Suppressor macrophage treated with lipopolysaccharide for 4 hours (primary cell): ENCODE results near the gene ANKRD61.
A peak's percentile ranks its signal among the peaks of the same experiment; 100 is the strongest.
"Not testable (repeated sequence)": the region's sequence is repeated elsewhere in the genome, so short reads cannot be mapped to it uniquely, and the experiment has no call there.

Experiments
- DNase-seq: peaks from one replicate; pipeline ENCODE4 v3.0.0-alpha.2; 2020

Gene ANKRD61

DNA sequence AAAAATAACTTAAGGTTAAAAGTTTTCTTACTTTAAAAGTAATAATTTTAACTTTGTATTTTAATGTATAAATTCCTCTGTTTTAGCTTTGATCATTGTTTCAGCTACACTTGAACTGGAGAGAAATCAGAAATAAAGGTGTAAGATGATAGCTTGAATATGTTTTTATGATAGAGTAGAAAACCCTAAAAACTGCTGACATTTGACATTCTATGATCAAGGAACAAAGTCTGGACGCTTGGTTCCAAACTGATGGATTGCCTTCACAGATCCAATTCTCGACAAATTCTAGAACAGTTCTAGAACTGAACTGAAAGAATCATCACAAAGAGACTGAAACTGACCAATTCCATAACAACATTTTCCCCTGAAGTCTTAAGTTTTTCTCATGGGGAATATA lies at the start of gene ANKRD61:
TSS of gene ANKRD61 (plus strand) at position 389 of the 400 bp plus-strand sequence. CDS start at position 389, 0 bp downstream.
- DNase-seq, result no peak

DNA sequence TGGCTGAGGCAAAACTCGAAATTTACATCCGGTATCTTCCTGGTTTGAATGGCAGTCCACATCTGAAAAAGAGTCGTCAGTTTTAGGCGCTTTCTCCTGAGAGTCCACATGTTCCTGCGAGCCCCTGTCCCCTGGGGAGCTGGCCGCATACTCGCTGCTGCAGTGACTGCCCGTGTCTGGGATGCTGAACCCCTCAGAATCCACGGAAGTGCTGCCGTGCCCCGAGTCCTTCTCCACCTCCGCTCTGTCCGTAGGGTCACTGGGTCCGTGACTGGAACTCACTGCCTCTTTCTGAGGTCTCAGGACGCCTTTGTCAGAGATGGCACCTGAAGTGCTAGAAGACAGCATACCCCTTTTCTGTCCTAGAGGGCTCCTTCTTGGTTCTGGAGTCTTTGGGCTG lies 44.1 kb upstream of the ANKRD61 start:
- DNase-seq, result not testable (repeated sequence)

DNA sequence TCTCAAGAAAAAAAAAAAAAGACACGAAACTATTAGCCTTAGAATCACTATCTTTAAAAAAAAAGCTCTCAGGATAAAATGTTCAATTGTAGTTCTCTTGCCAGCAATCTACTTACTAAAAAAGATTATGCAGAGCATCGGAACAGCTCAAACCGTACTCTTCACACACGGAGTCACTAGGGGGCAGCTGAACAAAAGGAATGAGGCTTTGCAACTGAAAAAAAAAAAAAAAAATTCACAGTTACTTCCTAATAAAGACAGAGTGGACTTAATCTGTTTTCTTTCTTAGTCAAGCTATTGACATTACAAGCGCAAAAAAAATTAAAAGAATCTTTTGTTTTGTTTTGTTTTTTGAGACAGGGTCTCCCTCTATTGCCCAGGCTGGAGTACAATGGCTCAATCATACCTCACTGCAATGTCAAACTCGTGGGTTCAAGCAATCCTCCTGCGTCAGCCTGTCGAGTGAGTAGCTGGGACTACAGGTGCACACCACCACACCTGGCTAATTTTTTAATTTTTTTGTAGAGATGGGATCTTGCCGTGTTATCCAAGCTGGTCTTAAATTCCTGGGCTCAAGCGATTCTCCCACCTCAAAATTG lies 33.9 kb upstream of the ANKRD61 start:
- peak; percentile 79 for DNase-seq

DNA sequence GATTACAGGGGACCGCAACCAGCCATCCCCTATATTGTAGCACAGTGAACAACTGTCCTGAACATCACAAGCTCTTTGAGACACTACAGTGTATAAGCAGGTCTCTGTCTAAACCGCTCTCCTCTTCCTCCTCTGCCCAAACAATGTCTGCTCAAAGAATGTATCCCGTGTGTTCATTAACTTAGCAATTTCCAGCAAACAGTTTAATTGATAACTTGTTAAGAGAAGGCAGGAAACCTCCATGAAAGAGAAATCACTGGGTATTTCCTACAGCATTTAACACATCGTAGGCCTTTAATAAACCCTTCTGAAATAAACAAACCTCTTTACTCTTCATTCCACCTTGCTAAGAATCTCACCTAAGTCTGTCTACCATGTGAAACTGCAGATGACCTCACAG lies 23.8 kb upstream of the ANKRD61 start:
- DNase-seq, result no peak

DNA sequence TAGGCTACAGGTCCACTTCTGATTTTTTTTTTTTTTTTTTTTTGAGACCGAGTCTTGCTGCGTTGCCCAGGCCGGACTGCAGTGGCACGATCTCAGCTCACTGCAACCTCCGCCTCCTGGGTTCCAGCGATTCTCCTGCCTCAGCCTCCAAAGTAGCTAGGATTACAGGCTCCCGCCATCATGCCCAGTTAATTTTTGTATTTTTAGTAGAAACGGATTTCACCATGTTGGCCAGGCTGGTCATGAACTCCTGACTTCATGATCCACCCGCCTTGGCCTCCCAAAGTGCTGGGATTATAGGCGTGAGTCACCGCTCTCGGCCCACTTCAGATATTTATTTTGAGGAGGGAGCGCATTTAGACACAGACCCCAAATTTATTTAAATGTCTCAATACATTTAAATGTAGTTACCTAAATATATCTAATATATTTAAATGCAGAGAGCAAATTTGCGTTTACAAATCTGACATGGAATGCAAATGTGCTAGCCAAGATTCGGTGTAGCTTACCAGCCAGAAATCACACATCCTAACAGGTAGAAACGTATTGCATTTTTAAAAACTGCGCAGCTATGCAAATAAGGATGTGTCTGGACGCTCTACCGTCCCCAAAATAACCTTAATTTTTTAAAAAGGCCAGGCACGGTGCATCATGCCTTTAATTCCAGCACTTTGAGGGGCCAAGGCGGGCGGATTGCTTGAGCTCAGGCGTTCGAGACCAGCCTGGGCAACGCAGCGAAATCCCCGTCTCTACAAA lies 23.2 kb upstream of the ANKRD61 start:
- not testable (repeated sequence) for DNase-seq

DNA sequence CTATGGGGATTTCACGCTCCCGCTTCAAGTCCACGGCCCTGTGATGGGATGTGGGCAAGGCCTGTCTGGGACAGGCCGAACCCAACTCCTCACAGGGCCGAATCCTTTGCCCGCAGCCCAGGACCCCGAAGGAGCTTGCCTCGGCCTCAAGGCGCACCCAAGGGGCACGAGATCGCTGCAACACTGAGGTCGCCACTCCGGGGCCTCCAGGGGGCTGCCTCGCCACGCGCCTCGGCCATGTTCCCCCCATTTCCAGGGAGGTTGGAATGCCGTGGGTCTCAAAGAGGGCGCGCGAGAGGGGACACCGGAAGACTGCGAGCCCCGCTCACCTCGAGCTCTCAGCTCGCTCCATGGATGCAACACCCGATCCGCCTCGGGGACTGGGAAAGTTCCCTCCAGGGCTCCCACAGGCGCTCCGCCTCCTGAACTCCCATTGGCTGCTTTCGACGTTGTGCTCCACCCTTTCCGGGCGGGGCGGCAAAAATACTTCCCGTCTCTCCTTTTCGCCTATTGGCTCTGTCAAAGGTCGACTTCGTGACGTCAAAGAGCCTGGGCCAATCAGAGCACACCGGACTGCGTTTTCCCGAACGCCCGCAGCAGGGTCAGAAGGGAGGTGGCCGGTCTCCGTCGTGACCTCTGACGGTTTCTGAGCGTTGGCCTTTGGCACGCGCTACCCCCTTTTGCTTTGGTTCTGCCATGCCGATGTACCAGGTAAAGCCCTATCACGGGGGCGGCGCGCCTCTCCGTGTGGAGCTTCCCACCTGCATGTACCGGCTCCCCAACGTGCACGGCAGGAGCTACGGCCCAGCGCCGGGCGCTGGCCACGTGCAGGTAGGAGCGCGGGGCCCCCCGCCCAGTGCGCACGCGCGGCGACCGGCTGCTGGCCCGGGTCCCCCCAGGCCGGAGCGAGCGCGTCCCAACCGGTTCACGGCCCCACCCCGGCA lies 22.2 kb upstream of the ANKRD61 start, which contains the start of the genes AIMP2 and PMS2:
TSS of gene AIMP2 (plus strand) at position 605 of the 944 bp plus-strand sequence. CDS start at position 697, 92 bp downstream.
TSS of gene PMS2 (minus strand) at position 382 of the 944 bp plus-strand sequence. CDS start at position 352, 30 bp downstream.
- DNase-seq, result peak; percentile 99

DNA sequence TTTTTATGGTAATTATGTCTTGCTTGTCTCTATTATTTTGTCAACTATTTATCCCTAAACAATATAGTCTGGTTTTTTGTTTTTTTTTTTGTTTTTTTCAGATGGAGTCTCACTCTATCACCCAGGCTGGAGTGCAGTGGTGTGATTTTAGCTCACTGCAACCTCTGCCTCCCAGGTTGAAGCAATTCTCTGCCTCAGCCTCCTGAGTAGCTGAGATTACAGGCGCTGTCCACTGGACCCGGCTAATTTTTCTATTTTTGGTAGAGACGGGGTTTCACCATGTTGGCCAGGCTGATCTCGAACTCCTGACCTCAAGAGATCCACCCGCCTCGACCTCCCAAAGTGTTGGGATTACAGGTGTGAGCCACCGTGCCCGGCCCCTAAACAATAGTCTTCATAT lies 20.8 kb upstream of the ANKRD61 start:
- DNase-seq, result not testable (repeated sequence)

DNA sequence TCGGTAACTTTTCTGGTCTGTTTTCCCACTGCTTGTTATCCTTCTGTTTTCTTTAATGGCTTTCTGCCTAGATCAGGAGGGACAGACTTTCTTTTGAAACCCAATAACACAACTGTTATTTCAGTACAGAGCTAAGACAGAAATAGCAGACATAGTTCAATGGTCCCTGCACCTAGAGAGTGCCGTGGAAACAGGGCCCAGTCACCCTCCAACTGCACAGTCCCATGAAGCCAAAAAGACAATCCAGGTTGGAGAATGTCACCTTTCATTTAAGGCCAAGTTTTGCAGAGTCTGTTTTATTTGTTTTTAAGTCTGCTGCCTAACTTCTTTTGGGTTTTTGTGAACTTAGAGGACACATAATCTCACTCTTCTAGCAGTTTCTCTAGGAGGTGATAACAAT lies 19.6 kb upstream of the ANKRD61 start:
- no peak for DNase-seq

DNA sequence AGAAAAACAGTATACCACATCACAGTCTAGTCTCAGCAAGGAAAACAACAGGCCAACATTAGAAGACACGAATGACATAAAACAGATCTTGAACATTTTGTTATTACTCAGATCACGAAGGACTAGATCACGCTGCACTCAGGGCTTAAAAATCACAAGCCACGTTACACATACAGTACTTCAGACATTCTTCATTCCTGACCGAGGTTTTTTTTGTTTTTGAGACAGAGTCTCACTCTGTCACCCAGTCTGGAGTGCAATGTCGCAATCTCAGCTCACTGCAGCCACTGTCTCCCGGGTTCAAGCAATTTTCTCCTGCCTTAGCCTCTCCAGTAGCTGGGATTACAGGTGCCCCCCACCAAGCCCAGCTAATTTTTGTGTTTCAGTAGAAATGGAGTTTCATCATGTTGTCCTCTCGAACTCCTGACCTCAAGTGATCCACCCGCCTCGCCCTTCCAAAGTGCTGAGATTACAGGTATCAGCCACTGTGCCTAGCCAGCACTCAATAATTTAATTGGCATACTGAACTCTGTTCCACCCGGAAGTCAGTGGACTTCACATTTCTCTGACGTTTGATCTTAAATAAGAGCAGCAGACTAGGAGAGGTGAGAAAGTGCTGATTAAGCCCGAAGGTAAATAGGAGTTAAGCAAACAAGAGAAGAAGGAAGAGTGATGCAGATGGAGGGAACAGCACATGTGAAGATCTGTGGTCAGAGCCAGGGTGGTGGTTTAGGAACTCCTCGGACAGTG lies 18.6 kb upstream of the ANKRD61 start:
- DNase-seq, result no peak

DNA sequence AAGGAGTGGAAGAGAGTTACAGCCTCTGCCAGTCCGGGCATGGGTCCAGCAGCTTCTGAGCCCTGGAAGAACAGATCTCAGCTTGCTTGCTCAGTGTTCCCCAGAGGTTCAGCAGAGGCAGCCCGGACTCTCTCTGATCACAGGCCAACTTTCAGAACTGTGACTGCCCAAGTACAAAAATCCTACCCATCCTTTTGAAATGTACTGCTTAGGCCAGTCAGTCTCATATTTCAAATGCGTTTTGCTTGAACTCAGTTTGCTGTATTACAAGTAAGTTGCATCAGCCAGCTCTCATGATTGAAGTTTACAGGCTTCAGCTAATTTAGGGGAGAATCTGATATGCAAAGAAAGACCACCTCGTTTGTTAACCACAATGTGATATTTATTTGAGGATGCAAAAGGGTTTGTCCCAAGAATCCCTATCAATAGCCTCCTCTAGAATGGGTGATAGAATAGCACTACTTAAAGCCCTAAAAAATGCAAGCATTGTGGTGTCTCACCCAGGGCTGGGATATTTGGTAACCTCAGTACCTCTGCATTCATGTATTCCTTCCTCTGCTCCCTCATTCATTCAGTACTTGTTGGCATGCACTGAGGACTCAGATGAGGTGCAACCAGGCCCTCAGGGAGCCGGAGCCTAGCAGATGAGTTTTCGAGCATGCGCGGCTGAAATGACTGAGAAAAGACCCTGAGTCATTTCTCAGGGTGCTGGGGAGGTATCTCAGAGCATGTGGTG lies 15.1 kb upstream of the ANKRD61 start:
- DNase-seq, result no peak

DNA sequence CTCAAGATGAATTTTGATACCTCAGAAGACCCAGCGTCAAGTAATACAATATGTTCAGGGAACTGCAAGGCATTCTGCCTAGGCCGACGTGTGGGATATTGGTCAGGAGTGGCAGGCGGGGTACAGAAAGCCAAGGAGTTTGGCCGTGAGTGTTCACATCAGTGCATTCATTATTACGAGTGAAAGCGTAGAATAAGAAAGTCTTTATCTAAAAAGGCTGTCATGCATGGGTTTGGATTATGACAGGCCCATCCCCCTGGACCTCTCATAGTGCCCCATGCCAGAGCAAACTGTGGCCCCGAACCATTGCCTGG lies 14.6 kb upstream of the ANKRD61 start:
- no peak for DNase-seq

DNA sequence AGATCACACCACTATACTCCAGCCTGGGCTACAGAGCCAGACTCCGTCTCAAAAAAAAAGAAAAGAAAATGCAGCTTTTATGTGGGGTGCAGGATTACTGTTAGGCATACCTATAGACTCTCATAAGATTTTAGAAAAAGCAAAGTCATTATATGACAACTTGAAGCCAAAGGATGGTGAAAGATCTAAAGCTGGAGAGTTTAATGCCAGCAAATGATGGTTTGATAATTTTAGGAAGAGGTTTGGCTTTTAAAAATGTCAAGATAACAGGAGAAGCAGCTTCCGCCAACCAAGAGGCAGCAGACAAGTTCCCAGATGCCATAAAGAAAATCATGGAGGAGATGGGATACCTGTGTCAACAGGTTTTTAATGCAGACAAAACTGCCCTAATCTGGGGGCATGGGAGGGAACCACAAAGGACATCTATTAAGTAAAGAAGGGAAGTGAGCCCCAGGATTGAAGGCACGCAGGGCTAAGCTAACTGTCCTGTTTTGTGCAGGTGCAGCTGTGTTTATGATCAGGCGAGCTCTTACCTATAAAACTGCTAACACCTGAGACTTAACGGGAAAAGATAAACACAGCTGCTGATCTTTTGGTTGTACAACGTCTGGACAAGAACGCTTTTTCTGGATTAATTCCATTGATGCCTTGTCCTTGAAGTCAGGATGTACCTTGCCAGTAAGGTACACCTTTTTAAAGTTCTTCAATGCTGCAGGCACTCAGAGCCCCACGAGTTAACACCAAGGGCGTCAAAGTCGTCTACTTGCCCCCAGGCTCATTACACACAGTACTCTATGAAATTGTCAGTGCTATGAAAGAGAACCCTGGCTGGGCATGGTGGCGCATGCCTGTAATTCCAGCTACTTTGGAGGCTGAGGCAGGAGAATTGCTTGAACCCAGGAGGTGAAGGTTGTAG lies 10.5 kb upstream of the ANKRD61 start:
- no peak for DNase-seq

DNA sequence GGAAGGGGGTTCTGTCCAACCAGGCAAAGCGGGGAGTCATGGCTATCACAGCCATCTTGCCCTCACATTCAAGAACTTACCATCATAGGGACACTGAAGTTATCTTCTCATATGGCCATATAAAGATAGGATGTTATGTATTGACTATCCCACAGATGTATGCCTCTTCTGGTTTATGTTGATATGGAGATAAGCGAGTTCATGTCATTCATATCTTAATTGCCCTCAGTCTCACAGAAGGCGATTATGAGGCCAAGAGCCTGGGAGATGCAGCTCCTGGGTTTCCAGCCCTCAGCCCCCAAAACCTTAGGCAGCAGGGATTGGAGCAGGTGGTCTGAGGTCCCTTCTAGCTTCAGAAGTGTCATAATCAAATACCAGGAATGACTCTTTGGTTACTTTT lies 8.5 kb upstream of the ANKRD61 start:
- DNase-seq, result no peak

DNA sequence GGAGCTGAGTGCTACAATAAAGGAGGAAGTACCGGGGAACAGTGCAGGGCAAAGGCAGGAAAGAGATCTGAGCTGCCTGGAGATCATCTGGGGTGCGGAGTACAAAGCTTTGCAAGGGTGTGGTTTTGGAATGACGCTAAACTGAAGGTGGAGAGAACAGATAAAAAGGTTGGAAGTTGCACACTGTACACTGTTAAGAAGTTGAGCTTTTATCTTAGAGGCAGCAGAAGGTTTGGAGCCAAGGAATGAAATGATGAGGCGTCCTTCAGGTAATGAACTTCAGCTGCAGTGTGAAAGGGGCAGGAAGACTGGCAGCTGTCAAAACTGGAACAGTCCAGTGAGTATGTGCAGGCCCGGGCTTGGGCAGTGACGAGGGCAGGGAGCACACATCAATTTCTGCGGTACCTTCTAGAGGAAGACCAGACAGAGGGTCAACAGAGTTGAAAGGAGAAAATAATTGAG lies 7.2 kb upstream of the ANKRD61 start:
- no peak for DNase-seq

DNA sequence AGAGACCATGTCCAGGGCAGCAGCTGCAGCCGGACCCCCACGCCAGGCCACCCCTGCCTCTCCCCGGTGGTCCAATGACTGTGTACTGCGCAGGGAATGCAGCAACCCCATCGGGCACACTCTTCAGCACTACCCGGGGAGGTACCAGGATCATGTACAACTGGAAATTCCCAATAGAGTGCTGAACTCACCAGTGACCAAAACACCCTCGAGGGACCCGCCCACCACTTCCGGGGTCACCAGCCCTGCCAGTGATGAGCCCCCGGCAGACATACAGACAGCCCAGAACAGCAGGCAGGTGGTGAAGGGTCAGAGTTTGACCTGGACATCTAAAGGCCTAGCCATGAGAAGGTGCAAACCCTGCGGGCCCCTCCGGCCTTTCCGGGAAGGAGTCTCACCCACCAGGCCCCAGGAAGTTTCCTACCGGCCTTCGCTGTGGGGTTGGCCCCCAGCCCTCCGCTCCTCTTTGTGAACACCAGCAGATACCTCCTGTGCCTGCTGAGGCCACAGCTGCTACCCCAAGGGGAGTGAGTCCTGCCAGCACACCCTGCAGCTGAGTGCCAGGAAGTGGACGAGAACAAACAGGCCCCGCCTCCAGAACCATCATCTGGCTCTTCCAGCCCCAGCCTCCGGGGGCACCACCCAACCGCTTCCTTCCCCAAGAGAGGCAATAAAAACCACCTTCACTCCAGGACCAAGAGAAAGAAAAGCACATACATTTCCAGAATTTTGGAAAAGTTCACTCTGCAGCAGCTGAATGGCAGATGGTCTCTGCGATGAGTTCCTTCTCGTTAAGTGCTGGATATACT lies 5.0 kb upstream of the ANKRD61 start:
- peak; percentile 85 for DNase-seq

DNA sequence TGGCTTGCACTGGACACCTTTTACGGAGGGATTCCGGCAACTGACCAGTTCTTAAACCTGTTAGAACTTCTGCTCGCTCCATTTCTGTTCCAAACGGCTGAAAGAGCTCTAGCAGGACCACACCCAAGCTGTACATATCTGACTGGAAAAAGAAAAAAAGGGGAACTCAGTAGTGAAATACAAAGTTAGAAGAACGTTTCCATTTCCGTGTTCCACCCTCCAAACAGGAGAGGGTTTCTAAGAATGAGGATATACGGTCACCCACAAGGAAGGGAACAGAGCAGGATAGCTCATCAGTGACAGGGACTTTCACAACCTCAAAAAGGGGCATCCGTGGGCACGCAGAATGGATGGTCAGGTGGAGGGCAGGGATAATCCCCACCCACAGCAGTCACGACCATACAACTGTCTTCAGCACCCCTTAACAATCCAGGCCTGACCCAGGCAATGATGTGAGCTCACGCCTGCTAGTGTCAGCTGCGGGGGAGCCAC lies 4.3 kb upstream of the ANKRD61 start:
- DNase-seq, result peak; percentile 91

DNA sequence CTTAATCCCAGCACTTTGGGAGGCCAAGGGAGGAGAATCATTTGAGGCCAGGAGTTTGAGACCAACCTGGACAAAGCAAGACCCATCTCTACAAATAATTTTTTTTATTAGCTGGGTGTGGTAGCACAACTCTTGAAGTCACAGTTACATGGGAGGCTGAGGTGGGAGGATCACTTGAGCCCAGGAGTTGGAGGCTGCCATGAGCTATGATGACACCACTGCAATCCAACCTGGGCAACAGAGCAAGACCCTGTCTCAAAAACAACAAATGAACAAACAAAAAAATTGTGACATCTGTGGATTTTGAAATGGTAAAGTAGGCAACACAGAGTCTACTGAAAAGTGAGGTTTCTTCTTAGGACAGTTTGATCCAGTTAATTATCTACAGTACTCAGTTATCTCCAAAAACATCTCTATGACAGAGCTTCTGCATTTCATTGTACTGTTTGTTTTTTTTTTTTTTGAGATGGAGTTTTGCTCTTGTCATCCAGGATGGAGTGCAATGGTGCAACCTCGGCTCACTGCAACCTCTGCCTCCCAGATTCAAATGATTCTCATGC lies 3.3 kb upstream of the ANKRD61 start:
- no peak for DNase-seq

DNA sequence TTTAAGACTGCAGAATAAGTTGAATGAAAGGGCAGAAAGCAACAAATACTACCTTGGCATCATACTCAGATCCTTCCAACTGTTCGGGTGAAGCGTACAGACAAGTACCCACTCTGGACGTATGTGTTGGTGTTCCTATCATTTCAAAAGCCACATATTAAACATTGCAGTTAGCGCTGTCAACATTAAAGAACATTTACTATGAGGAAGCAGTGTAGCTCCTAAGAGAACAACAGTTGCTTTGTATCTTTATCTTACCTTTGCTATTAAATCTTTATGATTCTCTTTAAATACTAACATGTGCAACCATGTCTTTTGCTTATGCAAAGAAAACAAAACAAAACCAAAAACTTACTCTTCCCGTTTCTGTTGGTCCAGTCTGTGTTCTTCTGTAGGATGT lies 2.6 kb upstream of the ANKRD61 start:
- no peak for DNase-seq

DNA sequence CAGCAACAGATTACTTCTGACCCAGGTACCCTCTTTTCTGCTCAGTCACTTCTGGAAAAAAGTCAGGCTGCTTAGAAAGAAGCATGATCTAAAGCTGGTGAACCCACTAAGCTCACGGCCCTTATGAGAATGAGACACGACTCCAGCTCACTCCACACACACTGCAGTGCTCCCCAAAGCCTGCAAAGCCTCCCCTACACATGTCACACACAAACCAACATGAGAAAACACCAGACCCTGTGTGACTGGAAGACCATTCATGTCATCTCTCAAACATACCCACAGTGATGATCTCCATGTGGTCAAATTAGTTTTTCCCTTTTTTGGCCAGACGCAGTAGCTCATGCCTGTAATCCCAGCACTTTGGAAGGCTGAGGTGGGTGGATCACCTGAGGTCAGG lies 391 bp downstream of the ANKRD61 start:
- DNase-seq, result no peak
